GM21786 (cell line): ENCODE measurements around the gene PLIN4.

Experiments used
- ATAC-seq: cut with Tn5 transposase; IDR thresholded peaks from one replicate; pipeline ENCODE4 v1.9.1; 2021; ENCODE audit not compliant: unreplicated experiment

PLIN4 gene

GRCh38 chr19:4493104-4493928 lies 25.0 kb downstream of the PLIN4 start:
- ATAC-seq = no peak

- no peak for ATAC-seq
Measured at GRCh38 chr19:4492337-4493103, 25.8 kb downstream of the PLIN4 start.

GRCh38 chr19:4491446-4491845 lies 26.8 kb downstream of the PLIN4 start:
- no peak for ATAC-seq

GRCh38 chr19:4488496-4488895 lies 29.8 kb downstream of the PLIN4 start:
- no peak for ATAC-seq

GRCh38 chr19:4487572-4487971 lies 30.7 kb downstream of the PLIN4 start:
- ATAC-seq = no peak

GRCh38 chr19:4483385-4483784 lies 34.9 kb downstream of the PLIN4 start:
- ATAC-seq = no peak

- ATAC-seq = no peak
Measured at GRCh38 chr19:4482721-4483364, 35.4 kb downstream of the PLIN4 start.

- ATAC-seq = no peak
Measured at GRCh38 chr19:4477034-4477801, 41.1 kb downstream of the PLIN4 start.

GRCh38 chr19:4474514-4475022 lies 43.7 kb downstream of the PLIN4 start:
- ATAC-seq = no peak

GRCh38 chr19:4473763-4474513 lies 44.3 kb downstream of the PLIN4 start:
- ATAC-seq = no peak

GRCh38 chr19:4473011-4473762 lies 45.1 kb downstream of the PLIN4 start:
- ATAC-seq = no peak

GRCh38 chr19:4472174-4472974 lies 45.9 kb downstream of the PLIN4 start, which contains the start of gene HDGFL2:
TSS of gene HDGFL2 (plus strand) at chr19:4472297. CDS start at chr19:4472351, 54 bp downstream.
- no peak for ATAC-seq

- peak; percentile 80 for ATAC-seq
Measured at GRCh38 chr19:4471403-4472173, 46.7 kb downstream of the PLIN4 start.

- no peak for ATAC-seq
Measured at GRCh38 chr19:4467835-4468234, 50.5 kb downstream of the PLIN4 start.

- ATAC-seq = no peak
Measured at GRCh38 chr19:4464815-4465581, 53.3 kb downstream of the PLIN4 start.

GRCh38 chr19:4457654-4458395 lies 60.5 kb downstream of the PLIN4 start, which contains the start of gene UBXN6:
TSS of gene UBXN6 (minus strand) at chr19:4457794. CDS start at chr19:4457697, 97 bp downstream.
- ATAC-seq = peak; percentile 92
